ENCODE results near the gene LARP4B.

LARP4B gene

DNA sequence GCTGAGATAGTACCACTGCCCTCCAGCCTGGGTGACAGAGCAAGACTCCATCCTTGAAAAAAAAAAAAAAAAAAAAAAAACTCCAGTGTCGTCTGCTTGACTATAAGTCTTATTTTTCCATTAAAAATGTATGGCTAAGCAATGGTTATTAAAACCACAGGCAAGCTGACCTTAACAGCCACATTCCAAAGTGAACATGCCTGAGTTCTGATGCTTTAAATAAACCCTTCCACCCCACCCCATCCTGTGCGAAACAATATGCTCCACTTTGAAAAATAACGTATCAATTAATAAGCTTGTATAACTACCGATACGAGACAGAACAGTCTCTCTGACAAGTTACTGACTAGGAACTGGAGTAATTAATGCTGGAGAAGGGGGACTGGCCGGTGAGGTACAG, 63.7 kb downstream of the LARP4B start:
- no peak for DNase-seq (ENCODE audit: low spot score)

GRCh38 chr10:866577-866941, 64.9 kb downstream of the LARP4B start:
- DNase-seq (ENCODE audit: low spot score) = no peak

- no peak for DNase-seq (ENCODE audit: low spot score)
Measured at GRCh38 chr10:865924-866576, 65.5 kb downstream of the LARP4B start.

- no peak for DNase-seq (ENCODE audit: low spot score)
Measured at GRCh38 chr10:865257-865656, 66.2 kb downstream of the LARP4B start.

DNA sequence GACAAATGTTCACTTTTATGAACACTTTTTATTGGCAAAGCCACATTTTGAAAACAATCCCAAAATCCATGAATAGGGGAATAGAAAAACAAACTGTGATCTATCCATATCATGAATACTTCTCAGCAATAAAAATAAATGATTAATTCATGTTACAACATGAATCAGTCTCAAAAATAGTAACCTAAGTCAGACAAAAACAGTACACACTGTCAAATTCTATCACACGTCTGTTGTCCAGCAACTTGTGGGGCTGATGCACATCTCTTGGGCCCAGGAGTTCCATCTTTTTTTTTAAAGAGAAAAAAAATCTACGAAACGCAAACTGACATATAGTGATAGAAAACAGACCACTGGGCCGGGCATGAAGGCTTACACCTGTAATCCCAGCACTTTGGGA, 71.0 kb downstream of the LARP4B start:
- DNase-seq (ENCODE audit: low spot score) = no peak

DNA sequence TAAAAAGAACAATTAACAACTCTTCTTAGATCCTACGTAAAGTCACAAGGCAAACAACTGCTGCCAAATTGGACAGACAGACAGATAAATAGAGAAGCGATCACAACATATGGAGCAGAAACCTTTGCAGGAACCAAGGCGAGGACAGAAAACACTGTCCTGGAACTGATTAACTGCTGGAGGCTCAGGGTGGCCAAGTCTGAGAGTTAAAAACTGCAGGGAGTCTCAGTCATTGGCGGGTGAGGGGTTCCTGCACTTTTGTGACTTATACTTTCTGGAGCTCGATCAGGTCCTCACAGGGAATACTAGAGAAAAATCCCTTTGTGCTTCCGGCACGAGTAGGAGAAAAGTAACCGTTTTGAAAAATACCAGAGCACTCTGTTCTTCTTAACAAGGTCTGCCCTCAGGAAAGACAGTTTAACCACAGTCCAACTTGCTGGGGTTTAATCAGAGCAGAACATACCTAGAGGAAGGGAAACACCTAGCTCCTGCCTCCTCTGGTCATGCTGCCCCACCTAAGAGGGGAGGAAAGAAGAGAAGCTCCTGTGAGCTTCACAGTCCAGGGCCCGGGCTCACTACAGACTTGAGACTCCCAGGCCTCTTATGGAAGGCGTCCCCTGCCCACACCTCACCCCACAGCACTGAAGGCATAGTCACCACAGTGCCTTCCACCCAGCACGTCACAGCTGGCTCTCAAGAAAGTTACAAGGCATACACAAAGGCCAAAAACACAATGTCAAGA, 74.9 kb downstream of the LARP4B start:
- no peak for DNase-seq (ENCODE audit: low spot score)

- DNase-seq (ENCODE audit: low spot score) = no peak
Measured at GRCh38 chr10:855671-856070, 75.8 kb downstream of the LARP4B start.

DNA sequence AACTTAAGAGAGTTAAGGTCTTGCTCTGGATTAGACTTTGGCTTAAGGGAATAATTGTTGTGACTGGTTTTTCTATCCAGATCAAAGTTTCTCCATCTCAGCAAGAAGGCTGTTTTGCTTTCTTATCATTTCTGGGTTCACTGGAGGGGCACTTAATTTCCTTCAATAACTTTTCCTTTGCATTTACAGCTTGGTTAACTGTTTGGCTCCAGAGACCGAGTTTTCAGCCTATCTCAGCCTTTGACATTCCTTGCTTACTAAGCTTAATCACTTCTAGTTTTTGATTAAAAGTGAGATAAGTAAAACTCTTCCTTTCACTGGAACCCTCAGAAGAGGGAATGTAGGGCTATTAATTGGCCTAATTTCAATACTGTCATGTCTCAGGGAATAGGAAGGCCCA, 76.4 kb downstream of the LARP4B start:
- DNase-seq (ENCODE audit: low spot score) = no peak

- no peak for DNase-seq (ENCODE audit: low spot score)
Measured at GRCh38 chr10:853017-853416, 78.5 kb downstream of the LARP4B start.

DNA sequence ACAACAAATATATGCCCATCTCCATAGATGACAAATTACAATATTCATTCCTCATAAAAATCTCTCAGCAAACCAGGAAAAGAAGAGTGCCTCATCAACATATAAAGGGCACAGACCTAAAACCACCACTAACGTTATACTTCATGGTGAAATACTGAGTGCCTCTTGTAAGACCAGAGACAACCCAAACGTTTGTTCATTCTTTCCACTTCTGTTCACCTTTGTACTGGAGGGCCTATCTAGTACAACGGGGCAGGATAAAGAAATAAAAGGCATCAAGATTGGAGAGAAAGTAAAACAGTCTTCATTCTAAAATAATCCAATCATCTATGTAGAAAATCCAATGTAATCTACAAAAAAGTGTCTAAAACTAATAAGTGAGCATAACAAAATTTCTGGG, 79.1 kb downstream of the LARP4B start:
- no peak for DNase-seq (ENCODE audit: low spot score)

- DNase-seq (ENCODE audit: low spot score) = no peak
Measured at GRCh38 chr10:851901-852300, 79.6 kb downstream of the LARP4B start.

GRCh38 chr10:850093-850492, 81.4 kb downstream of the LARP4B start:
- no peak for DNase-seq (ENCODE audit: low spot score)

GRCh38 chr10:847868-848267, 83.6 kb downstream of the LARP4B start:
- no peak for DNase-seq (ENCODE audit: low spot score)

- DNase-seq (ENCODE audit: low spot score) = no peak
Measured at GRCh38 chr10:846126-846685, 85.3 kb downstream of the LARP4B start.

DNA sequence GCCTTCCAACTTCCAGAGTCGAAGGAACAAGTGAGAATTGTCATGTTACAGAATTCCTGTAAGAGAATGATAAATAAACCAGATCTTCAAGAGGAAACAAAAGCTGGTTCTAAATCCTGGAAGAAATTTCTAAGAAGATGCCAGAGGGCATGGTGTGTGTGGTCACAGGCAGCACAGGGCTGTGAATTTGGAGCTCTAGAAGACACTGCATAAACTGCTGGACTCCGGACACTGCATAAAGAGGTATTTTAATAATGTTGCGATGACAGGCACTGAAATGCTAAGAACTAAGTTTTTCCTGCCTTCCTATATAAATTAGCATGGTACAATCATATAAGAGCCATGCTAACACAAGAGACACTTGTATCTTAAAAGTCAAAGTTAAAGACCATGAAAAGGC, 86.0 kb downstream of the LARP4B start:
- DNase-seq (ENCODE audit: low spot score) = no peak

GRCh38 chr10:844552-844951, 87.0 kb downstream of the LARP4B start:
- DNase-seq (ENCODE audit: low spot score) = no peak

DNA sequence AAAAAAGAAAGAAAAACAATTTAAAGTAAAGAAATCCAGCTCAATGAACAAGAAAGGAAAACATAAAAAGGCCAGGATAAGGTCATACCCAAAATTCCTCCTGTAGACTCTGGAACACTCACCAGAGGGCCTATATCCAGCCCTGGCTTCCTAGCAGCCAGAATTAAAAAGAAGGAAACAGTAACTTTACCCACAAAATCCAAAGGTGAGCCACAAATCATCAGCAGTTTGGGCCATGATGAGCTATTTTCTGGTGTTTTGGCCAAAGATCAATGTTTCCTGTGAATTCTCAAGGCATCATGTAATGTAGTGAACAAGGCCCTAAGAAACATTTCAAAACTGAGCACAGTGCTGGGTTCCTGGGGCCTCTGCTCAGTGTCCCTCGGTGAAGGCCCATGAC, 87.8 kb downstream of the LARP4B start:
- no peak for DNase-seq (ENCODE audit: low spot score)

- DNase-seq (ENCODE audit: low spot score) = no peak
Measured at GRCh38 chr10:842795-843194, 88.7 kb downstream of the LARP4B start.

DNA sequence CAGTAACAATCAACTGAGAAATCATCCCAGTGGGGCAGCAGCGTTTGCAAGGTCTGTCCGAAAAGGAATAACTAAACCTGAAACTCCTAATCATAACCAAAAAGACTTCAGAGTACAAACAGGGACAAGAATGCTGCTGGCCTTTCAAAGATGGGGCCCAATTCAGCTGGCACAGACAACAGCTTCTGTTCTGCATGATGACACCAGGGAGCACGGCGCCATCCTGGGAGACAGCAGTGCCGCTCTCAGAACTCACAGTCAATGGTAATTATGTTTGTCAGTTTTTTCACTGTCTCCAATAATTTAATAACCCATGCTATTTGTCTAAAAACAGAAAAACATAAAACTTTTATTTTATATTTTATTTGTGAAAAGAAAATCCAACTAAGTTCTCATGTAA, 90.0 kb downstream of the LARP4B start:
- DNase-seq (ENCODE audit: low spot score) = peak; percentile 30

GRCh38 chr10:839550-840205, 91.8 kb downstream of the LARP4B start:
- no peak for DNase-seq (ENCODE audit: low spot score)

DNA sequence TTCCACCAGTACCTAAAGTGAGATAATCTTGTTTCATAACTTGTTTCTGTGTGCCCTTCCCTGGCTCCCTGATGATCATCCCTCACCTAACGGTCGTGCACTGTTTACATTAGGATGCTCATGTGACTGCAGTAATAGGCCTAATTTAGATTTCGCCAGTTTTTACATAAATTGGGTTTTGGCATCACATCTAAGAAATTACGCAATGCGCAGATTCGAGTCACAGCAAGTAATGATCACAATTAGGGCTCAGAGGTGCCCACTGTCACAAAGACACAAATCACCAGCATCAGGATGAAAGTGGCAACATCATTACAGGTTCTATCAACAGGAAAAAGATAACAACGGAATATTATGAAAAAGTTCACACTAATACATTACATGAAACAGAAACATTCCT, 94.7 kb downstream of the LARP4B start:
- no peak for DNase-seq (ENCODE audit: low spot score)

- no peak for DNase-seq (ENCODE audit: low spot score)
Measured at GRCh38 chr10:834493-834892, 97.0 kb downstream of the LARP4B start.

- DNase-seq (ENCODE audit: low spot score) = no peak
Measured at GRCh38 chr10:829241-829640, 102.3 kb downstream of the LARP4B start.

All from globus pallidus (tissue), 1 donor.